Measurements from ENCODE around the gene SNCAIP.

DNA sequence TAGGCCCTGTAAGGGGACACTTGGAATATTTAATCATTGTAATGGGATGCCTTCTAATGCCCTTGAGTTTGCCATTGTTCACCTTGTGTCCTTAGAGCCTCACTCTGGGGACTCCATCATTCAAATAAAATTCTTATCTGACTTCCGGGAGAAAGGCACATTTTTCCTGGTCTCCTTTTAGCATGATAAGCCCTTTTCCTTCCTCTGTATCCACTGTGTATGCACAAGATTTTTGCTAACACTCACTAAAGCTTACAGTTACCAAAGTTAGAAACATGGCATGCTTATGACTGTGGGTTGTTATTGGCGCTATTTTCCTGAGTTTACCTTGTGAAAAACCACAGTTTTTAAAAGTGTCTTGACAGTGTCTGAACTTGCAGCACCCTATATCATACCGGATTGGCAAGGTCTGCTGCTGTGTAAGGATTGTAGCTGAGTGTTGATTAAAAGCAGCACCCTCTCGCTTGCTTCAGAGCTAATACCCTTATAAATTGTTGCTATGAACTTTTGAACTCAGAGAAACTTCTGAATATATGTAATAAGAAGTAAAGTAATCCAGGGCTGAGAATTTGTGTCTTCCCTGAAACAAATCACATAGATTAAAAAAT, 46.4 kb downstream of the SNCAIP start:
- TF ChIP-seq POLR2A (IDR thresholded peaks at IDR 0.05) (no peak), CTCF (IDR thresholded peaks at IDR 0.05) (no peak)
